ENCODE measurements around the gene F13B.

DNA sequence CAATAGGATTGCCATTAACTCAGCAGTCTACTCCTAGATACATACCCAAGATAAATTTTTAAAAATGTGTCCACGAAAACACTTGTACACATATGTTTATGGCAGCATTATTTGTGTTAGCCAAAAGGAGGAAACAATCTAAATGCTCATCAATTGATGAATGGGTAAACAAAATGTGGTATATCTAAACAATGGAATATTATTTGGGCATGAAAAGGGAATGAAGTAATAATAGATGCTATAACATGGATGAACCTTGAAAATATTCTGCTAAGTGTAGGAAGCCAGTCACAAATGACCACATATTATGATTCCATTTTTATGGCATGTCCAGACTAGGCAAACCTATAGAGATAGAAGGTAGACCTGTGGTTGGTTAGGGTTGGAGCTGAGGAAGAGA, 55.4 kb downstream of the F13B start:
- TF ChIP-seq, protein P1, sequence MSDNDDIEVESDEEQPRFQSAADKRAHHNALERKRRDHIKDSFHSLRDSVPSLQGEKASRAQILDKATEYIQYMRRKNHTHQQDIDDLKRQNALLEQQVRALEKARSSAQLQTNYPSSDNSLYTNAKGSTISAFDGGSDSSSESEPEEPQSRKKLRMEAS (IDR thresholded peaks at IDR 0.05; ENCODE audit: low read depth, low read length), result no peak
- TF ChIP-seq, protein P2, sequence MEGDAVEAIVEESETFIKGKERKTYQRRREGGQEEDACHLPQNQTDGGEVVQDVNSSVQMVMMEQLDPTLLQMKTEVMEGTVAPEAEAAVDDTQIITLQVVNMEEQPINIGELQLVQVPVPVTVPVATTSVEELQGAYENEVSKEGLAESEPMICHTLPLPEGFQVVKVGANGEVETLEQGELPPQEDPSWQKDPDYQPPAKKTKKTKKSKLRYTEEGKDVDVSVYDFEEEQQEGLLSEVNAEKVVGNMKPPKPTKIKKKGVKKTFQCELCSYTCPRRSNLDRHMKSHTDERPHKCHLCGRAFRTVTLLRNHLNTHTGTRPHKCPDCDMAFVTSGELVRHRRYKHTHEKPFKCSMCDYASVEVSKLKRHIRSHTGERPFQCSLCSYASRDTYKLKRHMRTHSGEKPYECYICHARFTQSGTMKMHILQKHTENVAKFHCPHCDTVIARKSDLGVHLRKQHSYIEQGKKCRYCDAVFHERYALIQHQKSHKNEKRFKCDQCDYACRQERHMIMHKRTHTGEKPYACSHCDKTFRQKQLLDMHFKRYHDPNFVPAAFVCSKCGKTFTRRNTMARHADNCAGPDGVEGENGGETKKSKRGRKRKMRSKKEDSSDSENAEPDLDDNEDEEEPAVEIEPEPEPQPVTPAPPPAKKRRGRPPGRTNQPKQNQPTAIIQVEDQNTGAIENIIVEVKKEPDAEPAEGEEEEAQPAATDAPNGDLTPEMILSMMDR (IDR thresholded peaks at IDR 0.05; ENCODE audit: low read depth, low read length), result no peak
- no peak for TF ChIP-seq POLR2A (IDR thresholded peaks at IDR 0.05; ENCODE audit: extremely low read depth, insufficient read length)
